GM12874 (cell line): ENCODE measurements around the gene TMEM62.

Experiments used
- CTCF ChIP-seq: IDR thresholded peaks from 2 replicates; pipeline ENCODE4 v1.5.1; 2011; ENCODE audit warnings: low read depth, mild to moderate bottlenecking, control low read depth, low read length, moderate library complexity; ENCODE audit not compliant: insufficient read depth

The TMEM62 gene

DNA sequence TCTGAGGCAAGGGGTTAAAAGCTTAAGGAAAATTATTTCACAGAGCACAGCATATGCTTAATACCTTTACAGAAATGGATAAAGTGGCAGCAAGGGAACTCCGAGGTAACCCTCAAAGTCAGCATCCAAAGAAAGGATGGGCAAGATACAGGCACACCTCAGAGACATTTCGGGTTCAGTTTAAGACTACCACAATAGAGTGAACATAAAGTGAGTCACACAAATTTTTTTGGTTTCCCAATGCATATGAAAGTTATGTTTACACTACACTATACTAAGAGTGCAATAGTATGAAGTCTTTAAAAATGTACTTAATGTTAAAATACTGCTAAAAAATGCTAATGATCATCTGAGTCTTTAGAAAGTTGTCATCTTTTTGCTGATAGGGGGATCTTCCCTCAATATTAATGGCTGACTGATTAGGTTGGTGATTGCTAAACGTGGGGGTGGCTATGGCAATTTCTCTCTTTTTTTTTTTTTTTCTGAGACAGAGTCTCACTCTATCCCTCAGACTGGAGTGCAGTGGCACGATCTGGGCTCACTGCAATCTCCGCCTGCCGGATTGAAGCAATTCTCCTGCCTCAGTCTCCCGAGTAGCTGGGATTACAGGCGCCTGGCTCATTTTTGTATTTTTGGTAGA is 37.6 kb upstream of the TMEM62 start:
- no peak for TF ChIP-seq CTCF

GRCh38 chr15:43096411-43096810 is 37.0 kb upstream of the TMEM62 start:
- TF ChIP-seq CTCF: no peak

GRCh38 chr15:43099105-43099845 is 34.1 kb upstream of the TMEM62 start:
- TF ChIP-seq CTCF: no peak

DNA sequence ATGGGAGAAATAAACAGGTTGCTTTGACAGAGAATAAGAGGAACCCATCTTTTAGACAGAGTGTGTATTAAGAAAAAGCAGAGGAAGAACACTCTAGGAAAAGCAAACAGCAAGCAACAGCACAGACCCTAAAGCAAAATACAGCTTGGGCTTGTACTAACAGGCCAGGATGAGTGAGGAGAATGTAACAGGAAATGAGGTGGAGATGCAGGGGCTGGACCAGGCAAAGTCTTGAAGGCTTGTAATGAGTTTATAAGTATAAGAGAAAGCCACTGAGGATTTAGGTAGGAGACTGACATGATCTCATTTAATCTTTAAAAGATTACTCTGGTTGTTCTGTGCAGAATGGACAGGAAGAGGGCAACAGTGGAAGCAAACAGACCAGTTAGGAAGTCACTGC is 32.4 kb upstream of the TMEM62 start:
- no peak for TF ChIP-seq CTCF

DNA sequence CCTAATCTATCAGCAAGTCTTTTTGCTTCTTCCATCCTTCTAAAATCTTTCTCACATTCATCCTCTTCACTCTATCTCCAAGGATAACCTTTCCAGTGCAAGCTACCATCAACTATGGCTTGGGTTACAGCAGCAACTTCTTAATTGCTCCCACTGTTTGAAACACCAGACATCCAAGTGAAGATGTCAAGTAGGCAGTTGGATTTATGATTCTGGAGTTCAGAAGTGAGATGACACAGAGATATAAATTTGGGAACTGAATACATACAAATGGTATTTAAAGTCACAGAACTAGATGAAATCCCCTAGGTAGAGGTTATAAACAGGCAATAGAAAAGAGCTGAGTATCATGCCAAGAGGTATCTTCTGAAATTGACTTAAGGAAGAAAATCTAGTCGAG is 31.2 kb upstream of the TMEM62 start:
- no peak for TF ChIP-seq CTCF

DNA sequence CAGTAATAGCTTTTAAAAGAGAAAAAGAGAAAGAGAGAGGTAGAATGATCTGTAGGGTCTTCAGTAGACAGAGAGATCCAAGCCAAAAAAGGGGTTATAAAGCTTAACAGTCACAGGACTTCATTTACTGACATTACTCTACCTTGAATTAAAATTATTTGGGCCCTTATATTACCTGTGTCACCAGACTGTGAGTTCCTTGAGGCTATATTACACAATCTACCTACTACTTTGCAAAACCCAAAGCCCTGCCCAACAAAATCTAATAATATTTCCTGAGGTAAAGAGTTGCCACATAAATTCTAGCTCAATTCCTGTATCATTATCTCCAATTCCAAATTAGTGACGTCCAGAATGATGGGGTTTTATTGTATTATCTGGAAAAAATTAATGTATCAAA is 29.5 kb upstream of the TMEM62 start:
- TF ChIP-seq CTCF: no peak

- TF ChIP-seq CTCF: no peak
Measured at GRCh38 chr15:43104426-43104825, 29.0 kb upstream of the TMEM62 start.
